ENCODE results near the gene ARHGEF11. TPM values are rescaled to one million over a fixed set of nuclear protein-coding genes. Genes with fewer than 3 reads are reported as not detected.
A peak's percentile ranks its signal among the peaks of the same experiment; 100 is the strongest.

ARHGEF11 gene
- total and polyA plus RNA-seq, 10 donors: 3.4 to 65.3 (median 42.7) TPM

DNA sequence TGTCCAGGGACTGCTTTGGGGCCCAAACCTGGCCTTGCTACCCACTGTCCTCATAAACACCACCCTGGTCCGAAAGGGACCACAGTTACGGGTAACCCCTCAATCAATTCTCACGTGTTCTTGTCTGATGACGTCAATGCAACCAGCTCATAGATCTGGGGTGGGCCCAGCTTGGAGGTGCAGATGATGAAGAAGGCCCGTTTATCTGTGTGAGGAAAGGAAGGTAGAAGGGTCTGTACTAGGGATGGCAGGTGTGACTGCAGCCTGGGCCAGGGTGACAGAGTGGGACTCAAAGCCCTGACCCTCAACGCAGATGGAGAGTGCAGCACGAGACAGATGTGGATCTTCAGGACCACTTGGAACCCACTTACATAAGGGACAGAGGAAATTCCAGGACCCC lies 103.0 kb downstream of the ARHGEF11 start:
- Histone ChIP-seq H3K27ac (no peak overlapping the region), H3K27me3 (replicated peaks in 1 of 7) (no peaks in the 10 kb centered on the region), H3K9me3 (no peaks in the 10 kb centered on the region), H3K36me3 (peaks cover 0 to 100% (median 81%) of the 10 kb centered on the region in 6 donors), H3K4me1 (no peaks in the 10 kb centered on the region), H3K4me3 (no peak overlapping the region)
- no peak for DNase-seq
- 88 to 97% (median 91%) methylated on average over 7 of the region's 7 CpGs for WGBS, 5 donors
- no peak for TF ChIP-seq POLR2A (IDR thresholded peaks at IDR 0.05)
- TF ChIP-seq POLR2AphosphoS5 (IDR thresholded peaks at IDR 0.05): no peak
- intact Hi-C loops (cut with DNase I; ENCODE audit: low total_unique reads): no loop called here

DNA sequence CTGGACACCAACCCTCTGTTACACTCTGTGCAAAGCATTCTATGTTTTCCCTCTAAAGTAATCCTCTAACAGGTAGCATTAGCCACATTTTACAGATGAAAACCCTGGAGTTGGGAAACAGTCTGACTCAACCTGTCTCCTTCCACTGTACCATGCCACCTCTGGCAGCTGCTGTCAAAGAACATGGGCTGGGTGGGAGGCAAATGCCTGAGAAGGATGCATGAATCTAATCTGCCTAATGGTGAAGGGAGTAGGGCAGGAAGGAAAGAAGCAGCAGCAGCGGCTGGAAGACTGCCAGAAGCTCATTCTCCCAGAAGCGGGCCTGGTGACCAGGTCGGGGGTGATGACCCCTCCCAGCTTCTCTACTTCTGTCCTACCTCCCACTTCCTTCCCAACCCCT lies 103.4 kb downstream of the ARHGEF11 start:
- WGBS, 5 donors: 73 to 94% (median 79%) methylated on average over 3 of the region's 3 CpGs
- no peak for DNase-seq
- H3K9me3 ChIP-seq: no peaks in the 10 kb centered on the region
- peaks cover 0 to 100% (median 80%) of the 10 kb centered on the region in 6 donors for H3K36me3 ChIP-seq
- no peak overlapping the region for H3K4me3 ChIP-seq
- intact Hi-C loops (cut with DNase I; ENCODE audit: low total_unique reads): no loop called here
- H3K4me1 ChIP-seq: no peaks in the 10 kb centered on the region
- no peaks in the 10 kb centered on the region for H3K27me3 ChIP-seq (replicated peaks in 1 of 7)
- TF ChIP-seq, protein P1, sequence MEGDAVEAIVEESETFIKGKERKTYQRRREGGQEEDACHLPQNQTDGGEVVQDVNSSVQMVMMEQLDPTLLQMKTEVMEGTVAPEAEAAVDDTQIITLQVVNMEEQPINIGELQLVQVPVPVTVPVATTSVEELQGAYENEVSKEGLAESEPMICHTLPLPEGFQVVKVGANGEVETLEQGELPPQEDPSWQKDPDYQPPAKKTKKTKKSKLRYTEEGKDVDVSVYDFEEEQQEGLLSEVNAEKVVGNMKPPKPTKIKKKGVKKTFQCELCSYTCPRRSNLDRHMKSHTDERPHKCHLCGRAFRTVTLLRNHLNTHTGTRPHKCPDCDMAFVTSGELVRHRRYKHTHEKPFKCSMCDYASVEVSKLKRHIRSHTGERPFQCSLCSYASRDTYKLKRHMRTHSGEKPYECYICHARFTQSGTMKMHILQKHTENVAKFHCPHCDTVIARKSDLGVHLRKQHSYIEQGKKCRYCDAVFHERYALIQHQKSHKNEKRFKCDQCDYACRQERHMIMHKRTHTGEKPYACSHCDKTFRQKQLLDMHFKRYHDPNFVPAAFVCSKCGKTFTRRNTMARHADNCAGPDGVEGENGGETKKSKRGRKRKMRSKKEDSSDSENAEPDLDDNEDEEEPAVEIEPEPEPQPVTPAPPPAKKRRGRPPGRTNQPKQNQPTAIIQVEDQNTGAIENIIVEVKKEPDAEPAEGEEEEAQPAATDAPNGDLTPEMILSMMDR (IDR thresholded peaks at IDR 0.05 in 8 of 11, conservative IDR thresholded peaks at IDR 0.05 in 3 of 11): no peak
- TF ChIP-seq POLR2A (IDR thresholded peaks at IDR 0.05) (no peak), POLR2AphosphoS5 (IDR thresholded peaks at IDR 0.05) (no peak)
- H3K27ac ChIP-seq: no peak overlapping the region

DNA sequence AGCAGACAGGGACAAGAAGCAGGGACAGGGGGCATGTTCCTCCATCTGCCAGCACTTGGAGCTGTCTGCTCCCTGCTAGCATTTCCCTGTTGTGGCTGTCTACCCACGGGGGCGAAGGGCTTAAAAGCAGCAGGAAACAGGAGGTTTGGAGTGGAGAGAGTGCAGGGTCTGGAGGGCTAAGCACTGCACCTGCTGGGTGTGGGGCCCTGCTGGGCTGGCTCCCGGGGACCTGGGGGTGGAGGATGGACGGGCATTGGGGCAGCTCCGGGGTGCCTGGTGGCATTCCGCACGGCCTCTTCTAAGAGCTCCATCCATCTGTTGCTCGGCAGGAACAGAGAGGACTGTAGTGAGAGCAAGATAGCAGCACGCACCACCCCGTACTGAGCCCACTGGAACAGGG lies 103.9 kb downstream of the ARHGEF11 start:
- Histone ChIP-seq H3K4me1 (no peaks in the 10 kb centered on the region), H3K4me3 (no peak overlapping the region), H3K27ac (no peak overlapping the region), H3K27me3 (replicated peaks in 1 of 7) (no peaks in the 10 kb centered on the region), H3K9me3 (no peaks in the 10 kb centered on the region), H3K36me3 (peaks cover 0 to 100% (median 76%) of the 10 kb centered on the region in 6 donors)
- intact Hi-C loops (cut with DNase I; ENCODE audit: low total_unique reads): no loop called here
- DNase-seq: peak; percentile 40
- WGBS, 5 donors: 86 to 94% (median 91%) methylated on average over 9 to 10 of the region's 10 CpGs
- no peak for TF ChIP-seq POLR2A (IDR thresholded peaks at IDR 0.05)
- no peak for TF ChIP-seq POLR2AphosphoS5 (IDR thresholded peaks at IDR 0.05)
- TF ChIP-seq, protein P1 (IDR thresholded peaks at IDR 0.05 in 8 of 11, conservative IDR thresholded peaks at IDR 0.05 in 3 of 11): no peak

DNA sequence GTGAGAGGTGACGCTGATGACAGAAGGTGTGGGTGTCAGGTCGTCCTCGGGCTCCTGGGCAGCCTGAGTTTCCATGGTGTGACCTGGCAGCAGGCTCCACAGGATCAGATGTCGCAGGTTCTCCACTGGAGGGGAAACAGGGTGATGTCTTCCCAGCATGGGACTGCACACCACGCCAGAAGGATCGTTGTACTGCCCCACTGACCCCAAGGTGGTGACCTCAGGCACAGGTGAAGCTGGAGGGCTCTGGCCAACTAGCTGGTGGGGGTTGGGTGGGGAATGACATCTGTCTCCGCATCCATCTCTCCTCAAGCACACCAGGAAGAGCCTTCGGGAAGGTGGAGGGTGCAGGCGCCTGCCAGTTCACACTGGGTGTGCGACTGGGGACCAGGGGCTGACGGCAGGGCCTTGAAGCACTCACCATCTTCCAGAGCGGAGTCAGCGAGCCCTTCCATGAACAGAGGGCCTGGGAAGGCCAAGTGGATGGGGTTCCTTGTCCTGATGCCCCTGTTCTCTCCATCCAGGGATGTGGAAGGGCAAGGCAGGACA lies 105.7 kb downstream of the ARHGEF11 start:
- H3K27me3 ChIP-seq (replicated peaks in 1 of 7): no peaks in the 10 kb centered on the region
- 87 to 93% (median 90%) methylated on average over 7 to 13 of the region's 13 CpGs for WGBS, 5 donors
- H3K9me3 ChIP-seq: no peaks in the 10 kb centered on the region
- no peak overlapping the region for H3K4me3 ChIP-seq
- intact Hi-C loops (cut with DNase I; ENCODE audit: low total_unique reads): no loop called here
- TF ChIP-seq POLR2AphosphoS5 (IDR thresholded peaks at IDR 0.05) (no peak), POLR2A (IDR thresholded peaks at IDR 0.05) (no peak)
- TF ChIP-seq, protein P1 (IDR thresholded peaks at IDR 0.05 in 8 of 11, conservative IDR thresholded peaks at IDR 0.05 in 3 of 11): no peak
- H3K36me3 ChIP-seq: peaks cover 0 to 100% (median 64%) of the 10 kb centered on the region in 6 donors
- no peak for DNase-seq
- H3K4me1 ChIP-seq: no peaks in the 10 kb centered on the region
- no peak overlapping the region for H3K27ac ChIP-seq

Data from spleen (tissue), 11 donors.